ENCODE data around the gene KRT12. TPM values are rescaled to one million over a fixed set of nuclear protein-coding genes. Genes with fewer than 3 reads are reported as not detected.

Gene KRT12
- total and polyA plus RNA-seq, 2 of the 4 experiments (the other 2 are of a cell fraction), result not detected

DNA sequence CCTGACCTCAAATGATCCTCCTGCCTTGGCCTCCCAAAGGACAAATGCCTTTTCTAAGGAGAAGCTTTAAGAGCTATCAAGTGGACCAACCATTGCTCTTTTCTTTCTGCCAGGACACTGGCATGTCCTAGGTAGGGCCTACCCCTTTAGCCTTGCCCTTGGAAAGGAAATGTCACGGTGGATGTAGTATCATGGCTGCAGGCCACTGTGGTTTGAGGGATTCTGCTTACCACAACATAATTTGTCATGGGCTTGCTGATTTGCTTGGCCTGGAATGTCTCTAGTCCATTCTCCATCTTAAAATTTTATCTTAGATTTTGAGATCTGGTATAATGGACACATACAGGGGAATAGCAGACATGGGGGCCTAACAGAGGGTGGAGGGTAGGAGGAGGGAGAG lies 12.0 kb upstream of the KRT12 start:
- CTCF ChIA-PET, result no interaction called here
- no peak for ATAC-seq (ENCODE audit: low read depth)
- TF ChIP-seq USF2 (IDR thresholded peaks at IDR 0.05; ENCODE audit: low read depth, low read length) (no peak), POLR2A (IDR thresholded peaks at IDR 0.05; ENCODE audit: low read depth, low read length) (no peak), MAZ (IDR thresholded peaks at IDR 0.05; ENCODE audit: borderline replicate concordance, low read depth, low read length) (no peak), RCOR1 (IDR thresholded peaks at IDR 0.05; ENCODE audit: insufficient replicate concordance, low read length) (no peak), RFX5 (IDR thresholded peaks at IDR 0.05; ENCODE audit: low read depth, low read length) (no peak), CEBPB (IDR thresholded peaks at IDR 0.05; ENCODE audit: low read depth, low read length) (no peak), CHD1 (IDR thresholded peaks at IDR 0.05; ENCODE audit: low read depth, low read length) (no peak), MAFK (IDR thresholded peaks at IDR 0.05; ENCODE audit: low read depth, low read length) (no peak), FOS (IDR thresholded peaks at IDR 0.05; ENCODE audit: low read depth, low read length) (no peak), RAD21 (IDR thresholded peaks at IDR 0.05; ENCODE audit: low read length) (no peak), SMC3 (IDR thresholded peaks at IDR 0.05; ENCODE audit: low read depth, low read length) (no peak), MXI1 (IDR thresholded peaks at IDR 0.05; ENCODE audit: borderline replicate concordance, low read depth, low read length) (no peak)
- TF ChIP-seq, protein P1, sequence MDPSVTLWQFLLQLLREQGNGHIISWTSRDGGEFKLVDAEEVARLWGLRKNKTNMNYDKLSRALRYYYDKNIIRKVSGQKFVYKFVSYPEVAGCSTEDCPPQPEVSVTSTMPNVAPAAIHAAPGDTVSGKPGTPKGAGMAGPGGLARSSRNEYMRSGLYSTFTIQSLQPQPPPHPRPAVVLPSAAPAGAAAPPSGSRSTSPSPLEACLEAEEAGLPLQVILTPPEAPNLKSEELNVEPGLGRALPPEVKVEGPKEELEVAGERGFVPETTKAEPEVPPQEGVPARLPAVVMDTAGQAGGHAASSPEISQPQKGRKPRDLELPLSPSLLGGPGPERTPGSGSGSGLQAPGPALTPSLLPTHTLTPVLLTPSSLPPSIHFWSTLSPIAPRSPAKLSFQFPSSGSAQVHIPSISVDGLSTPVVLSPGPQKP (IDR thresholded peaks at IDR 0.05; ENCODE audit: borderline replicate concordance, low read depth, low read length), result no peak
- TF ChIP-seq, protein P2, sequence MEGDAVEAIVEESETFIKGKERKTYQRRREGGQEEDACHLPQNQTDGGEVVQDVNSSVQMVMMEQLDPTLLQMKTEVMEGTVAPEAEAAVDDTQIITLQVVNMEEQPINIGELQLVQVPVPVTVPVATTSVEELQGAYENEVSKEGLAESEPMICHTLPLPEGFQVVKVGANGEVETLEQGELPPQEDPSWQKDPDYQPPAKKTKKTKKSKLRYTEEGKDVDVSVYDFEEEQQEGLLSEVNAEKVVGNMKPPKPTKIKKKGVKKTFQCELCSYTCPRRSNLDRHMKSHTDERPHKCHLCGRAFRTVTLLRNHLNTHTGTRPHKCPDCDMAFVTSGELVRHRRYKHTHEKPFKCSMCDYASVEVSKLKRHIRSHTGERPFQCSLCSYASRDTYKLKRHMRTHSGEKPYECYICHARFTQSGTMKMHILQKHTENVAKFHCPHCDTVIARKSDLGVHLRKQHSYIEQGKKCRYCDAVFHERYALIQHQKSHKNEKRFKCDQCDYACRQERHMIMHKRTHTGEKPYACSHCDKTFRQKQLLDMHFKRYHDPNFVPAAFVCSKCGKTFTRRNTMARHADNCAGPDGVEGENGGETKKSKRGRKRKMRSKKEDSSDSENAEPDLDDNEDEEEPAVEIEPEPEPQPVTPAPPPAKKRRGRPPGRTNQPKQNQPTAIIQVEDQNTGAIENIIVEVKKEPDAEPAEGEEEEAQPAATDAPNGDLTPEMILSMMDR (conservative IDR thresholded peaks at IDR 0.05; ENCODE audit: low read depth, low read length), result no peak

More for the DNA sequence above, 12.0 kb upstream of the KRT12 start:
- no peaks in the 10 kb centered on the region for H4K20me1 ChIP-seq (ENCODE audit: insufficient read depth, low read length)
- no peak overlapping the region for H3K23ac ChIP-seq (ENCODE audit: low read depth, low read length)
- dilution Hi-C loops (cut with HindIII; ENCODE audit: low sequenced_read_pairs, unreplicated experiment) (no loop called here), intact Hi-C loops (cut with micrococcal nuclease) (no loop called here), in situ Hi-C loops (cut with MboI; ENCODE audit: low sequenced_read_pairs) (no loop called here)
- no peak overlapping the region for H2AK5ac ChIP-seq (ENCODE audit: low read depth, low read length)
- H3K79me1 ChIP-seq (ENCODE audit: low read depth in 1 of 2, low read length in 2 of 2), result no peaks in the 10 kb centered on the region
- H2AFZ ChIP-seq (replicated peaks; ENCODE audit: low read length, poor library complexity), result no peak overlapping the region
- no peaks in the 10 kb centered on the region for H3K4me1 ChIP-seq (ENCODE audit: control insufficient read depth, insufficient read depth, low read length)
- H4K91ac ChIP-seq (ENCODE audit: insufficient read depth, low read depth, low read length), result no peak overlapping the region
- POLR2A ChIA-PET (ENCODE audit: unreplicated experiment), result no interaction called here
- no peak overlapping the region for H3K18ac ChIP-seq (ENCODE audit: low read depth, low read length)
- no peak for DNase-seq
- no CpG with 5 or more reads among the region's 1 CpG for WGBS, 2 experiments (ENCODE audit: extremely low coverage in 2 of 2, insufficient read length in 1 of 2)
- no peak overlapping the region for H3K56ac ChIP-seq (ENCODE audit: extremely low read depth, insufficient read depth, low read length)
- no peak overlapping the region for H3K4ac ChIP-seq (ENCODE audit: low read depth, low read length)
- H2BK20ac ChIP-seq (ENCODE audit: low read depth, low read length), result no peak overlapping the region
- H3K4me2 ChIP-seq (ENCODE audit: low read depth, low read length), result no peak overlapping the region
- no peak overlapping the region for H3K9ac ChIP-seq (ENCODE audit: low read depth, low read length)
- no peak overlapping the region for H4K5ac ChIP-seq (ENCODE audit: low read depth, low read length)
- no peak overlapping the region for H3K4me3 ChIP-seq (ENCODE audit: insufficient read depth, low read depth, low read length)
- no peak overlapping the region for H3K14ac ChIP-seq (replicated peaks; ENCODE audit: low read depth, low read length)
- H3K9me3 ChIP-seq (ENCODE audit: control insufficient read depth, insufficient read depth, low read length), result no peaks in the 10 kb centered on the region
- H3K36me3 ChIP-seq (ENCODE audit: control insufficient read depth, insufficient read depth, low read length), result no peaks in the 10 kb centered on the region
- no peak overlapping the region for H2BK120ac ChIP-seq (ENCODE audit: low read depth, low read length)
- no peaks in the 10 kb centered on the region for H3K9me1 ChIP-seq (ENCODE audit: insufficient read depth, low read length)
- H3K27me3 ChIP-seq (ENCODE audit: control insufficient read depth, insufficient read depth, low read length), result peaks cover 2% of the 10 kb centered on the region
- no TSS peak for BruUV-seq (replicated peaks)
- H3K27ac ChIP-seq (ENCODE audit: insufficient read depth, low read length), result no peak overlapping the region
- H2AK9ac ChIP-seq (replicated peaks; ENCODE audit: low read depth, low read length, poor library complexity), result no peak overlapping the region
- no peak overlapping the region for H4K8ac ChIP-seq (ENCODE audit: low read depth in 2 of 2, low read length in 2 of 2)
- no peak overlapping the region for H2BK15ac ChIP-seq (ENCODE audit: low read depth, low read length)
- no peak overlapping the region for H2BK5ac ChIP-seq (ENCODE audit: low read depth, low read length, poor library complexity, severe bottlenecking)

Measured in IMR-90 (cell line).